CD14-positive monocyte (primary cell): ENCODE results near the gene PLEKHA8. TPM values are rescaled to one million over a fixed set of nuclear protein-coding genes. Genes with fewer than 3 reads are reported as not detected.

ENCODE experiments used
- DNase-seq, 3 donors: peaks; one replicate each; pipeline ENCODE4 v3.0.0-alpha.2; 2011 to 2022
- H2AFZ ChIP-seq: 2 replicates; pipeline ENCODE4 v1.6.0; 2012; ENCODE audit warnings: mild to moderate bottlenecking, low read depth, low read length, inconsistent platforms; ENCODE audit not compliant: insufficient read depth, poor library complexity, severe bottlenecking
- H3K27ac ChIP-seq, 2 donors: 1 replicate in 1 of 2; 2 replicates in 1 of 2; pipeline ENCODE4 v1.5.1; 2012 to 2013; ENCODE audit warnings: low read length in 2 of 2, control low read depth in 1 of 2, inconsistent platforms in 1 of 2, low read depth in 1 of 2, mild to moderate bottlenecking in 1 of 2
- H3K27me3 ChIP-seq, 2 donors: one replicate each; pipeline versions ENCODE4 v1.6.0 to v1.6.1; 2011 to 2013; ENCODE audit warnings: low read length in 2 of 2; ENCODE audit not compliant: control insufficient read depth in 2 of 2, insufficient read depth in 2 of 2
- H3K36me3 ChIP-seq, 2 donors: replicated peaks in 1 of 2; 1 replicate in 1 of 2; 2 replicates in 1 of 2; pipeline versions ENCODE4 v1.5.1 to v1.6.1; 2012 to 2013; ENCODE audit warnings: low read length in 2 of 2, control low read depth in 1 of 2, inconsistent platforms in 1 of 2, mild to moderate bottlenecking in 1 of 2; ENCODE audit not compliant: insufficient read depth in 2 of 2, control insufficient read depth in 1 of 2
- H3K4me1 ChIP-seq, 2 donors: 1 replicate in 1 of 2; 2 replicates in 1 of 2; pipeline versions ENCODE4 v1.5.1 to v1.6.1; 2012 to 2013; ENCODE audit warnings: low read length in 2 of 2, control low read depth in 1 of 2, inconsistent platforms in 1 of 2, mild to moderate bottlenecking in 1 of 2, moderate library complexity in 1 of 2; ENCODE audit not compliant: insufficient read depth in 2 of 2, control insufficient read depth in 1 of 2
- H3K4me2 ChIP-seq: replicated peaks from 2 replicates; pipeline ENCODE3; 2012; ENCODE audit warnings: low read length, moderate library complexity, mild to moderate bottlenecking; ENCODE audit not compliant: poor library complexity, severe bottlenecking; ENCODE audit errors: extremely low read depth
- H3K4me3 ChIP-seq, 3 experiments: fragments of 200-600 bp in 1 of 3; sonication (generic) in 1 of 3; replicated peaks in 1 of 3; 1 replicate in 2 of 3; 2 replicates in 1 of 3; pipeline ENCODE4 v1.5.1; 2011 to 2013; ENCODE audit warnings: low read length in 3 of 3, mild to moderate bottlenecking in 3 of 3, control low read depth in 2 of 3, low read depth in 2 of 3, inconsistent platforms in 1 of 3, moderate library complexity in 1 of 3
- H3K79me2 ChIP-seq: 2 replicates; pipeline ENCODE4 v1.6.0; 2012; ENCODE audit warnings: mild to moderate bottlenecking, control low read depth, inconsistent platforms, low read length, moderate library complexity; ENCODE audit not compliant: insufficient read depth
- H3K9ac ChIP-seq: 2 replicates; pipeline ENCODE4 v1.6.0; 2017; ENCODE audit warnings: low read length, mild to moderate bottlenecking; ENCODE audit not compliant: insufficient read depth, poor library complexity, severe bottlenecking
- H3K9me3 ChIP-seq, 2 donors: replicated peaks in 1 of 2; 1 replicate in 1 of 2; 2 replicates in 1 of 2; pipeline versions ENCODE4 v1.5.1 to v1.6.1; 2012 to 2013; ENCODE audit warnings: low read length in 2 of 2, control low read depth in 1 of 2; ENCODE audit not compliant: control insufficient read depth in 1 of 2, insufficient read depth in 1 of 2
- H4K20me1 ChIP-seq: 2 replicates; pipeline ENCODE4 v1.6.0; 2012; ENCODE audit warnings: mild to moderate bottlenecking, low read length, control low read depth, moderate library complexity; ENCODE audit not compliant: insufficient read depth
- H3K27ac Mint-ChIP-seq, 7 donors: one replicate each; pipeline ENCODE4 v1.8.0; 2020; ENCODE audit warnings: mild to moderate bottlenecking in 7 of 7, mixed read lengths in 7 of 7, moderate library complexity in 6 of 7, inconsistent platforms in 2 of 7
- H3K27me3 Mint-ChIP-seq, 3 donors: one replicate each; pipeline ENCODE4 v1.8.0; 2021 to 2022; ENCODE audit warnings: low read depth in 3 of 3, mild to moderate bottlenecking in 3 of 3, mixed read lengths in 3 of 3, moderate library complexity in 3 of 3, inconsistent platforms in 1 of 3
- H3K36me3 Mint-ChIP-seq, 2 donors: one replicate each; pipeline ENCODE4 v1.8.0; 2020; ENCODE audit warnings: mixed read lengths in 2 of 2, inconsistent platforms in 1 of 2, mild to moderate bottlenecking in 1 of 2
- H3K4me1 Mint-ChIP-seq: one replicate; pipeline ENCODE4 v1.8.0; 2020; ENCODE audit warnings: mild to moderate bottlenecking, mixed read lengths
- H3K4me3 Mint-ChIP-seq, 2 donors: one replicate each; pipeline ENCODE4 v1.8.0; 2020; ENCODE audit warnings: mild to moderate bottlenecking in 2 of 2, mixed read lengths in 2 of 2, moderate library complexity in 1 of 2
- H3K9me3 Mint-ChIP-seq, 7 donors: one replicate each; pipeline ENCODE4 v1.8.0; 2020 to 2022; ENCODE audit warnings: mixed read lengths in 7 of 7, mild to moderate bottlenecking in 6 of 7, moderate library complexity in 6 of 7, inconsistent platforms in 2 of 7
- WGBS: methylation state at CpG from one replicate; pipeline ENCODE4 v1.1.5; 2013; ENCODE audit warnings: missing lambda C conversion rate; ENCODE audit not compliant: insufficient coverage; 5-methylcytosine and 5-hydroxymethylcytosine counted together
- intact Hi-C, 2 donors: fragments of 100-400 bp; cut with micrococcal nuclease; formaldehyde crosslinking; loops; one replicate each; pipeline versions ENCODE4 v1.15.0 to v1.15.1; 2023
- polyA plus RNA-seq, 3 donors: library from polyadenylated mRNA; depleted of rRNA in 1 of 3; unstranded in 2 of 3; stranded (reverse) in 1 of 3; fragments of 300-500 nt in 2 of 3; fragments of >200 nt in 1 of 3; fragmentation: Illumina TruSeq in 2 of 3; gene quantifications; 1 replicate in 2 of 3; 2 replicates in 1 of 3; pipeline ENCODE4 v1.2.3, GENCODE V29; 2012 to 2021
- TF ChIP-seq, protein P1 (sequence below): fragments of 200-600 bp; IDR thresholded peaks from one replicate; pipeline ENCODE4 v1.8.0; 2022; ENCODE audit warnings: antibody characterized with exemption, mild to moderate bottlenecking

Gene PLEKHA8
- polyA plus RNA-seq, 3 donors: 2.4 to 2.7 (median 2.6) TPM

DNA sequence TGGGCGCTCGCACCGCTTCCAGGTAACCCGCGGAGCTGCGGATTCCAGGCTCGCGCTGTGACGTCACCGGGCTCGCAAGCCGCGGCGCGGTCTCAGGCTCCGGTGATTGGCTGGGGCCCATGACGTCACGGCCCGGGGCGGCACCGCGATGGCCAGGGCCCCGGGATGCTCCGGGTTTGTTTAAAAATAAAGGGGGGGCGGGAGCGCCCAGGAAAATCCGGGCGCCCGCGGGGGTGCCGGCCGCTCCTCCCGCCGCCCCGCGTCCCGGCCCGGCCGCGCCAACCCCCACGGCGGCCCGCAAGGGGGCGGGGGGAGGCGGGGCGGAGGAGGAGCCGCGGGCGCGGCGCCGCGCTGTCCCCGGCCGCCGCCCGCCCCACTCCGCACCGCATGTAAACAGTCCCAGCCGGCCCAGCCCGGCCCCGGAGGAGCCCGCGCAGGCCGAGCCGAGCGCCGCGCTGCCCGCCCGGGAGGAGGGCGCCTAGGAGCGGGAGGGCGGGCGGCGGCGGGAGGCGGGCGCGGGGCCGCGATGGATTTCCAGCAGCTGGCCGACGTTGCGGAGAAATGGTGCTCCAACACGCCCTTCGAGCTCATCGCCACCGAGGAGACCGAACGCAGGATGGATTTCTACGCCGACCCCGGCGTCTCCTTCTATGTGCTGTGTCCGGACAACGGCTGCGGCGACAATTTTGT, 106.5 kb downstream of the PLEKHA8 start, which contains the start of gene MTURN:
Gene MTURN, plus strand, starts transcription at position 376 of the 690 bp plus-strand sequence. Its CDS starts 151 bp downstream, at position 527.
- Histone ChIP-seq H3K9ac (peak within 1 kb of the TSS; percentile 70), H3K27me3 (peaks cover 2 to 18% of the 10 kb centered on the region in 2 donors), H3K4me3 (peak within 1 kb of the TSS; percentile 54 to 90 (median 78)), H2AFZ (peak within 1 kb of the TSS; percentile 83), H4K20me1 (no peaks in the 10 kb centered on the region), H3K36me3 (no peaks in the 10 kb centered on the region), H3K27ac (peak within 1 kb of the TSS; percentile 40 to 57), H3K4me1 (peaks cover 14 to 23% of the 10 kb centered on the region in 2 donors), H3K79me2 (peaks cover 4% of the 10 kb centered on the region), H3K4me2 (peak within 1 kb of the TSS; percentile 95), H3K9me3 (no peaks in the 10 kb centered on the region)
- peaks cover 0 to 4% of the 10 kb centered on the region in 2 donors for H3K36me3 Mint-ChIP-seq
- TF ChIP-seq, protein P1, sequence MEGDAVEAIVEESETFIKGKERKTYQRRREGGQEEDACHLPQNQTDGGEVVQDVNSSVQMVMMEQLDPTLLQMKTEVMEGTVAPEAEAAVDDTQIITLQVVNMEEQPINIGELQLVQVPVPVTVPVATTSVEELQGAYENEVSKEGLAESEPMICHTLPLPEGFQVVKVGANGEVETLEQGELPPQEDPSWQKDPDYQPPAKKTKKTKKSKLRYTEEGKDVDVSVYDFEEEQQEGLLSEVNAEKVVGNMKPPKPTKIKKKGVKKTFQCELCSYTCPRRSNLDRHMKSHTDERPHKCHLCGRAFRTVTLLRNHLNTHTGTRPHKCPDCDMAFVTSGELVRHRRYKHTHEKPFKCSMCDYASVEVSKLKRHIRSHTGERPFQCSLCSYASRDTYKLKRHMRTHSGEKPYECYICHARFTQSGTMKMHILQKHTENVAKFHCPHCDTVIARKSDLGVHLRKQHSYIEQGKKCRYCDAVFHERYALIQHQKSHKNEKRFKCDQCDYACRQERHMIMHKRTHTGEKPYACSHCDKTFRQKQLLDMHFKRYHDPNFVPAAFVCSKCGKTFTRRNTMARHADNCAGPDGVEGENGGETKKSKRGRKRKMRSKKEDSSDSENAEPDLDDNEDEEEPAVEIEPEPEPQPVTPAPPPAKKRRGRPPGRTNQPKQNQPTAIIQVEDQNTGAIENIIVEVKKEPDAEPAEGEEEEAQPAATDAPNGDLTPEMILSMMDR: no peak
- peaks cover 0 to 2% (median 0%) of the 10 kb centered on the region in 7 donors for H3K9me3 Mint-ChIP-seq
- H3K27me3 Mint-ChIP-seq: peaks cover 15 to 27% (median 25%) of the 10 kb centered on the region in 3 donors
- intact Hi-C loops: no loop called here
- H3K27ac Mint-ChIP-seq: peak within 1 kb of the TSS; percentile 77 to 87 (median 81)
- peaks cover 12% of the 10 kb centered on the region for H3K4me1 Mint-ChIP-seq
- WGBS: under 1% methylated on average over 98 of the region's 99 CpGs
- peak; percentile 79 to 91 (median 82) for DNase-seq
- peak within 1 kb of the TSS; percentile 88 to 96 for H3K4me3 Mint-ChIP-seq

DNA sequence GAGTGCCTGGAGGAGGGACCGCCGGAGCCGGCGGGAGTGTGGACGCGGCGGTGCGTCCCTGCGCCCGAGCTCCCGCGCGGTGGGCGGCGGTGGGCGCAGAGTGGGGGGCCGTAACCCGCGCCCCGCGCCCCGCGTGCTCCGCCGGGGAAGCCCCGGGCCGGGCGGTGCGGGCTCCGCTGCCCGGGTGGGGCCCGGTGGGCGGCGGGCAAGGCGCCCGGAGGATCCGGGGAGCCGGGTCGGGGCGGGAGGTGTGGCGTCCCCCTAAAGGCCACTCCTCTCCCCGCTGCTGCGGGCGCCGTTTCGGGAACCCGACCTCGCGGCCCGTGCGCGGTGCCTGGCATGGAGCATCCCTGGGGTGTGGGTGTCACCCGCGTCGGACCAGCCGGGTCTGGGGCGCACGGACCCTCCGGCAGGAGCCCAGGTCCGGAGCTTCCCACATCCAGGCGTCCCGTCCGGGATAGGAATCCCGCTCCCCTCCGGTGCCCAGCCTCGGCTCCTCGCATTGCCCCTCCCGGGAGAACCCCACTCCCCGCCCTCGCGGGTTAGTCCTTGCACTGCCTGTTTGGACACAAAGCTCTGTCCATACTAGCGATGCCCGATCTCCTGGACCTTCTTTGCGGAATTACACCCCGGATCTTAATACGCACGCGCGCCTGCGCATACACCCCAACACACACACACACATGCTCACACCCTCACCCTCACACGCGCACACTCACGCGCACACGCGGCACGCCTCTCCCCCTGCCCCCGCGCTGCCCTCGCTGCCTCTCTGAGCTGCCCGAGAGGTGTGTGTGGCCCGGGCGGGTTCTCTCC, 107.3 kb downstream of the PLEKHA8 start:
- Histone ChIP-seq H3K9ac (peak overlapping the region; percentile 70), H3K79me2 (peaks cover 4% of the 10 kb centered on the region), H3K9me3 (no peaks in the 10 kb centered on the region), H3K27ac (peak overlapping the region; percentile 40 to 57), H3K27me3 (peaks cover 2 to 18% of the 10 kb centered on the region in 2 donors), H3K36me3 (no peaks in the 10 kb centered on the region), H4K20me1 (no peaks in the 10 kb centered on the region), H2AFZ (peak overlapping the region; percentile 83), H3K4me3 (peak overlapping the region; percentile 54 to 90 (median 78)), H3K4me2 (peak overlapping the region; percentile 95), H3K4me1 (peaks cover 14 to 23% of the 10 kb centered on the region in 2 donors)
- intact Hi-C loops: no loop called here
- peaks cover 0 to 2% (median 0%) of the 10 kb centered on the region in 7 donors for H3K9me3 Mint-ChIP-seq
- peaks cover 15 to 27% (median 25%) of the 10 kb centered on the region in 3 donors for H3K27me3 Mint-ChIP-seq
- TF ChIP-seq, protein P1: no peak
- peak; percentile 37 to 63 (median 59) for DNase-seq
- H3K4me3 Mint-ChIP-seq: peak overlapping the region; percentile 88 to 96
- under 1% methylated on average over 93 of the region's 93 CpGs for WGBS
- peak overlapping the region in 5 of 7 donors; percentile 31 to 82 (median 80) for H3K27ac Mint-ChIP-seq
- H3K36me3 Mint-ChIP-seq: peaks cover 0 to 4% of the 10 kb centered on the region in 2 donors
- H3K4me1 Mint-ChIP-seq: peaks cover 12% of the 10 kb centered on the region
